Skeletal muscle satellite cell (primary cell): ENCODE measurements around the gene NXPH1.

ENCODE experiments used
- H3K27me3 ChIP-seq: 2 replicates; pipeline ENCODE4 v1.7.0; 2013; ENCODE audit warnings: low read length; ENCODE audit not compliant: control insufficient read depth, insufficient read depth
- H3K36me3 ChIP-seq: 2 replicates; pipeline ENCODE4 v1.7.0; 2013; ENCODE audit warnings: mild to moderate bottlenecking, control low read depth, low read length; ENCODE audit not compliant: insufficient read depth
- H3K4me1 ChIP-seq: 2 replicates; pipeline ENCODE4 v1.7.0; 2013; ENCODE audit warnings: low read length; ENCODE audit not compliant: control insufficient read depth, insufficient read depth
- H3K4me2 ChIP-seq: 2 replicates; pipeline ENCODE4 v1.7.0; 2013; ENCODE audit warnings: mild to moderate bottlenecking, low read length
- H3K4me3 ChIP-seq: 2 replicates; pipeline ENCODE4 v1.7.0; 2013; ENCODE audit warnings: low read length
- H3K9ac ChIP-seq: 2 replicates; pipeline ENCODE4 v1.7.0; 2013; ENCODE audit warnings: mild to moderate bottlenecking, low read depth, low read length, moderate library complexity
- H3K9me3 ChIP-seq: replicated peaks from 2 replicates; pipeline ENCODE4 v1.7.0; 2013; ENCODE audit warnings: mild to moderate bottlenecking, control low read depth, low read length

The NXPH1 gene

DNA sequence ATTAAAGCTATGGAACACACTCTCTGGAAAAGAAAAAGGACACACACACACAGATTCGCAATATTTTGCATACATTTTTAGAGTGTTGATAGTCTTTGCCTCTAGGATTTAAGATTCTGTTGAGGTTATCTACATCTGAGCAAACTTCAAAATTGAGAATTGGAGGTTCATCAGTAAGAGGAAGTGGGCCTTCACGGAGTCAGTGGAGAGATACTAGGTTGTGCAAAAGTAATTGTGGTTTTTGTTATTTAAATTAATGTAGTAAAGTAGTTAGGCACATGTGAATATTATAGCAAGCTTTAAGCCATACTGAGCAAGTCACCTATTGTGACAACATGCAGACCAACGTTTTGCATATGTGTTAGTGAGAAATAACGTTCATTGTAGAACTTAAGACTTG lies 19.8 kb upstream of the NXPH1 start:
- Histone ChIP-seq H3K4me1 (no peaks in the 10 kb centered on the region), H3K4me3 (no peak overlapping the region), H3K27me3 (no peaks in the 10 kb centered on the region), H3K4me2 (no peak overlapping the region), H3K9ac (no peak overlapping the region), H3K9me3 (no peaks in the 10 kb centered on the region), H3K36me3 (no peaks in the 10 kb centered on the region)

DNA sequence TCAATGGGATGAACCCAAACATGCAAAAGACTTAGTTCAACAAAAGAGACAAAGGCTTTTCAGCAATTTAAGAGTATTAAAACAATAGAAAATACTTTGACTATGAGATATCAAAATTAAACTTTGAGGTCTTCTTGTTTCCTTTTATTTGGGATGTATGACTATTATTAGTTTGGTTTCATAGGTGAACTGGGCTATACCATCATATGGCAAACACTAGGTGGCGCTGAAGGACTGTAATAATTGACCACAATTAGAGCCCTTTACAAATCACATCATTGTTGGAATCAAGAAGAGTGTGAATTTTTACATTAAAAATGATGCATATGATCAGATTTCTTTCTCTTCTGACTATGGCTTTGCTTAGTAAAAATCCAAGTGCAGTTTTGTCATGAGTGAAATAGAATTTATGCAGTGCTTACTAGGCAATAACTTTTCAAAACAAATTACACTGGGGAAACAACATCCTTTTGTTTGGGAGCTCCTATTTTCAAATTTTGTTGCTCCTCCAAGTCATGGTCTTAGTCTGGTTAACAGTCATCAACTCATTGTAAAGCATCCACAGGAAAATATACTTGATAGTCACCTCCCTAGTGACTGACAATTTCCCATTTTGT lies 14.7 kb upstream of the NXPH1 start:
- Histone ChIP-seq H3K27me3 (no peaks in the 10 kb centered on the region), H3K4me1 (no peaks in the 10 kb centered on the region), H3K4me3 (no peak overlapping the region), H3K9ac (no peak overlapping the region), H3K4me2 (no peak overlapping the region), H3K36me3 (no peaks in the 10 kb centered on the region), H3K9me3 (no peaks in the 10 kb centered on the region)

DNA sequence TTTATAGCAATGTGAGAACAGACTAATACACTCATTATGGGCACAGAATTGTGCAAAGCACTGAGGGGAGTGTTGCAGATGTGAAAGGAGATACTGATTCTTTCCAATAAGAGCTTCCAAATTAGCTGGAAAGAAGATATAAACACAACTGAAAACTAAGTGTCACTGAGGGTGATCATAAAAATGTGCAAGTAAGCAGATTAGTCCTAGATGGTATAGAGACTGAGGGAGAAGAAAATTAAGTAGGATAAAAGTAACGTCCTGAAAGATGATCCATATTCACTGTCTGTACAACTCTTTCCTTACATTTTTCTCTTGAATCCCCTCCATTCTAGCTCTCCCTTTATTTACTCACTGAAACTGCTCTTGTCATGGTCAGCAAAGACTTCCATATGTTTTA lies 11.2 kb upstream of the NXPH1 start:
- Histone ChIP-seq H3K27me3 (no peaks in the 10 kb centered on the region), H3K36me3 (no peaks in the 10 kb centered on the region)

DNA sequence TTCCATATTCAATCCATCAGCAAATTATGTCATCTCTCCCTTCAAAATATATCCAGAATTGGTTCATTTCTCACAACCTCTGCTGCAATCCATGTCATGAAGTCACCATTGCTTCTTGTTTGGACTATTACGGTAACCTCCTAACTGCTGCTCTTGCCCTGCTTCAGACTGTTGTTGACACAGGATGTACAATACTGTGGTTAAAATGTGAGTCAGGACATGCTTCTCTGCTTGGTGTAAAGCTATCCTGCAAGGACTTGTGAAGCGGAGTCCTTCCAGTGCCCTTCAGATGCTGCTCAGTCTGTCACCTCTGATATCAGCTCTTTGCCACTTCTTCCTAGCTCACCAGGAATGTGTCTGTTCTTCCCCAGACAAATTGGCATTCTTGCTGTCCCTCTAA lies 10.4 kb upstream of the NXPH1 start:
- Histone ChIP-seq H3K4me3 (no peak overlapping the region), H3K9me3 (no peaks in the 10 kb centered on the region), H3K36me3 (no peaks in the 10 kb centered on the region), H3K4me1 (no peaks in the 10 kb centered on the region), H3K27me3 (no peaks in the 10 kb centered on the region), H3K9ac (no peak overlapping the region), H3K4me2 (no peak overlapping the region)

More for the DNA sequence above, 11.2 kb upstream of the NXPH1 start:
- H3K4me2 ChIP-seq, result no peak overlapping the region
- H3K9ac ChIP-seq, result no peak overlapping the region
- H3K4me3 ChIP-seq, result no peak overlapping the region
- no peaks in the 10 kb centered on the region for H3K4me1 ChIP-seq
- H3K9me3 ChIP-seq, result no peaks in the 10 kb centered on the region

DNA sequence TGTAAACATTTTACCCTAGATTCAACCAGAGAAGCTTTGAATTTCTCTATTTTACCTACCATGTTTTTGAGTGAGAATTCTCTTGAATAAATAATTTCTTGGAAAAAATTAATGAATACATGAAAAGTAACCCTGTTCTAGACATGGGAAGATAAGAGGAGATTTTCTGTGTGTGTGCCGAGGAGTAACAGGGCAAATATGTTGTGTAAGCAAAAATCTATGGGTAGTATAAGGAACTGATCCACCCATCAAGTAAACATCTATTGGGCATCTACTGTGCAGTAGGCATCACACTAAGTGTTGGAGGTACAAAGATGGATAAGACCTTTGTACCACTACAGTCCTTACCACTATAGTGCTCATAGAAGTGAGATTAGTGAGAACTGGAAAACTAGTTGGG lies 8.2 kb upstream of the NXPH1 start:
- Histone ChIP-seq H3K9ac (no peak overlapping the region), H3K27me3 (no peaks in the 10 kb centered on the region), H3K4me3 (no peak overlapping the region), H3K4me2 (no peak overlapping the region), H3K36me3 (no peaks in the 10 kb centered on the region), H3K9me3 (no peaks in the 10 kb centered on the region), H3K4me1 (no peaks in the 10 kb centered on the region)

DNA sequence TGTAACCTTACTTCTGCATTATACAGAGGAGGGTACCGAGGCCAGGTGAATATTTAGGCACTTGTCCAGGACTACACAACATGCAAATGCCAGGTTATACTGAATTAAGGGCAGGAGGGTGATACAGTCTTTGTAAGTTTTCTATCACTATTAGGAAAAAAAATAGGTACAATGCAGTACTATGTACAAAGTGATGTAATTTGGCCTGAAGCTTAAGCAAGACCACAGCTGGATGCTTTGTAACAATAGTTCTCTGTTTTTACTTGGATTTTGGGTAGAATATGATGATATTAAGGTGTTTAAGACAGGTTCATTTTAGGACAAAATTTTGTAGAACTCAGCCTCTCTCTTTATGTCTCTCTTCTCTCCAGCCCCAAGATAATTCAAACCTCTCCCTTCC lies 2.8 kb upstream of the NXPH1 start:
- Histone ChIP-seq H3K27me3 (peaks cover 34% of the 10 kb centered on the region), H3K9me3 (no peaks in the 10 kb centered on the region)

DNA sequence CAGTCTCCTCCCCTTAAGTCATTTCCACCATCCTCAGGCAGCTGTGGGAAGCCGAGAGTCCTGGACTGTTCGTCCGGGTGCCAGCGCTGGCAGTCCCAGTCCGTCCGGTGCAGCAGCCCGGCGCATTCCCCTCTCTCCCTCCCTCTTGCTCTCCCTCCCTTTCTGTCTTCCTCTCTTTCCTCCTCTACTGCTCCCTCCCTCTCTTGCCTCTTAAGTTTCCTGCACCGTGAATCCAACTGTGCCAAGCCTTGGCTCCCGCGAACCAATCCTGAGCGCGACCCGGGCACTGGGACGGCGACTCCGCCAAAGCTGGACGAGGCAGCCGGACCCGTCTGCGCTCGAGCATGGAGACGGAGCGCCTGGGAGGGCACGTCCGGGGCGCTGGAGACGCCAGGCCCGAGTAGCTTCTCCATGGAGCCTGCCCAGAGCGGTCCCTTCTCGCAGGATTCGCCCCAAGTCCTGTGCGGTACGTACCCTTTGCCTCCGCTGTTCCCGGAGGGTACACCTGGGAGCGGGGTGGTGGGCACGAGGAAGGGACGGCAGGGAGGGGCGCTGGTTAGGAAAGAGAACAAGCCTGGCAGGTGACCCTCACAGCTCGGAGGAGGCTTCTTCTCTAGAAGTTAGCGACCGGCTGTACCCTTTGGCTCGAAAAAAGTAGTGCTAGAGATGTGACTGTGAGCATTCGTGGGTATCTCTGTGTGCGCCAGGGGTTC lies 1.0 kb downstream of the NXPH1 start:
- Histone ChIP-seq H3K4me3 (no peak overlapping the region), H3K36me3 (no peaks in the 10 kb centered on the region), H3K27me3 (peaks cover 59% of the 10 kb centered on the region), H3K9me3 (no peaks in the 10 kb centered on the region), H3K4me2 (no peak overlapping the region), H3K4me1 (no peaks in the 10 kb centered on the region), H3K9ac (no peak overlapping the region)

More for the DNA sequence above, 2.8 kb upstream of the NXPH1 start:
- H3K4me2 ChIP-seq, result no peak overlapping the region
- no peak overlapping the region for H3K4me3 ChIP-seq
- H3K36me3 ChIP-seq, result no peaks in the 10 kb centered on the region
- H3K4me1 ChIP-seq, result no peaks in the 10 kb centered on the region
- no peak overlapping the region for H3K9ac ChIP-seq

DNA sequence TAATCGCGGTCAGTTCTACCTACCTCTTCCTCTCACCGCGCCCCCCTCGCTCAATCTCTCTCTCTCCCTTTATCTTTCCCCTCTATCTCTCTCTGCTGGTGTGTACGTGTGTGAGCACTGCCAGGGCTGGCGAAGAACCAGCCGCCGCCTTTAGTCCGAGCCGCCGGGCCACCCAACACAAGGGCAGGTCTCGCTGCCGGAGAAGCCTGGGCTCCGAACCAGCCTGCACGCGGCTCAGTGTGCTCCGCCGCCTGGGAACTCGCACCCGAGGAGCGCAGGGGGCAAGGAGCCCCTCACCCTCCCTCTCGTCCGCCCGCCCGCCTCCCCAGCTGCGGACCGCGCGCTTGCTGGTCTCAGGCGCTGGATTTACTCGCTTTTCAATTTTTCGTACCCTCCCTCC lies 1.7 kb downstream of the NXPH1 start:
- no peaks in the 10 kb centered on the region for H3K36me3 ChIP-seq
- H3K4me2 ChIP-seq, result no peak overlapping the region
- no peak overlapping the region for H3K4me3 ChIP-seq
- no peaks in the 10 kb centered on the region for H3K4me1 ChIP-seq
- H3K9ac ChIP-seq, result no peak overlapping the region
- peaks cover 59% of the 10 kb centered on the region for H3K27me3 ChIP-seq
- no peaks in the 10 kb centered on the region for H3K9me3 ChIP-seq

DNA sequence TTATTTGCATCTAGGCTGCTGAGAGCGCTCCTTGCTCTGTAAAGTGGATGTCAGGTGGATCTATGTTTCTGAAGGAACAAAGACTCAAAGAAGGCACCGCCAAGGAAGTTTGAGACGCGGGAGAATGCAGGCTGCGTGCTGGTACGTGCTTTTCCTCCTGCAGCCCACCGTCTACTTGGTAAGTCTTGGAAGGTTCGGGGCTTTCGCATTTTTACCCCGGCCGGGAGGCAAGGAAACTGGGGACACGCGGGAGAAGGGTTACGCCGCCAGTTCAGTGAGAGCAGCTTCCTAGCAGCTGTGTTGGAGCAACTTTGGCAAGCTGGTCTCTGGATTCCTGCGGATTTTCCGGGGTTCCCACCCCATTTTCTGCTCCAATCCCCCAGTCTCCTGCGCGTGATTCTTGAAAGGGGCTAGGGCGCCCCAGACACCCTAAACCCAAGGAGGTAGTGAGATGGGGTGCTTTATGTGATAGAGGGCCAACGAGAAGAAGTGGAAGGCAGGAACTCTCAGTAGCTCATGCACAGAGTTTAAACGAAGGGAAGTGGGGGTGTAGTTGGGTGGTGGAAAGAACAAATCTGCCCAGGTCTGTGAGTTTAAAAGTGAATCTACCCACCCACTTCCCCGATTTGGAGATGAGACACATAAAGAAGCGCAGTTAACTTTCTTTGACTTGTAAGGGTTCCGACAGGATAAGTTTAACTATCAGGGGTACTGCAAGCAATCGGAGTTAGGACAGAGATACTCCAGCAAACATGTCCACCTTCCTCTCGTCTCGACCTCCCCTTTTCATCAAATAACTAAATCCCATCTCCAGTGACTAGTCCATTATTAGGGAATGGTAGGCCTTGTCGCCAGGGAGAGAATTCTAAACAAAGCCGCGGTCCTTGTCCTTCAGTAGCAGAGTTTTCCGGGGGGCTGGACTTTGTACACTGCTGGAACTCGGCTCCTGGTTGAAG lies 2.5 kb downstream of the NXPH1 start:
- no peaks in the 10 kb centered on the region for H3K4me1 ChIP-seq
- H3K36me3 ChIP-seq, result no peaks in the 10 kb centered on the region
- peaks cover 62% of the 10 kb centered on the region for H3K27me3 ChIP-seq
- H3K9me3 ChIP-seq, result no peaks in the 10 kb centered on the region
- H3K4me3 ChIP-seq, result no peak overlapping the region
- H3K9ac ChIP-seq, result no peak overlapping the region
- H3K4me2 ChIP-seq, result no peak overlapping the region

DNA sequence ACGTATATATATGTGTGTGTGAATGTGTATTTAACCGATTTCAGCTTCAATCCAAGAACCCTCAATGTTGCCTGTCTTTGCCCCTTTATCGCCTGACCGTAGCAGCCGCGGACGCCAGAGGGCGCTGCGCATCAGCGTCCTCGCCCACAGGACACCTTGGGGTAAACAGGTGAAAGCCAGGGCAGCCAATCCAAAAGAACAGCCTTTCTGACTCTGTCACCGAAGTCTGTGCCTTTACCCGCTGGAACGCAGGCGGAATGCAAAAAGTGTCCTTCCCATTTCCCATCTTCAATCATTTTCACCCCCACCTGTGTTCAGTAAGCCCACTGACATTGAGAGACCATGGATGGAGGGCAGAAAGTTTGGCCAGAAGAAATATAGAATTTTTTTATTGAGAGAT lies 3.6 kb downstream of the NXPH1 start:
- H3K36me3 ChIP-seq, result no peaks in the 10 kb centered on the region
- peaks cover 65% of the 10 kb centered on the region for H3K27me3 ChIP-seq
- H3K4me1 ChIP-seq, result no peaks in the 10 kb centered on the region
- no peak overlapping the region for H3K4me2 ChIP-seq
- no peaks in the 10 kb centered on the region for H3K9me3 ChIP-seq
- no peak overlapping the region for H3K4me3 ChIP-seq
- H3K9ac ChIP-seq, result no peak overlapping the region

DNA sequence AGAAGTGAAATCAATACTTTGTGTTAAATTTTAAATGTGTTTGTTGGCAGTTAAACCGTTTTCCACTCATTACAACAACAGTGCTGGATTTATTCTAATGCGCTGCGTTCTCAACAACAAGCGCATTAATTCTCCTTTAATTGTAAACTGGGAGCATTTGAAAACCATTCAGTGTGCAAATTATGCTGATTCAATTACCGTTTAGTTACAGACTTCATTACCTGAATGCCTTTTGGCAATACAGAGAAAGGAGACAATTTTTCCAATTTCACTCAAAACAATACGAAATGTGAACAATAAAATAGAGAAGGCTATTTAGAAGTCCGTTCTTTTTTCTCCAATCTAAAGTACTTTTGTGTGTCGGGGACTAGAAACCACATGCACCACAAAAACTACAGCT lies 4.2 kb downstream of the NXPH1 start:
- Histone ChIP-seq H3K36me3 (no peaks in the 10 kb centered on the region), H3K27me3 (peaks cover 67% of the 10 kb centered on the region), H3K9me3 (no peaks in the 10 kb centered on the region), H3K9ac (no peak overlapping the region), H3K4me2 (no peak overlapping the region), H3K4me1 (no peaks in the 10 kb centered on the region), H3K4me3 (no peak overlapping the region)
